HUES64 (cell line): ENCODE data around the gene RNASE13. TPM values are rescaled to one million over a fixed set of nuclear protein-coding genes. Genes with fewer than 3 reads are reported as not detected.

Experiments
- H3K27ac ChIP-seq: 2 replicates; pipeline ENCODE4 v1.7.0; 2013; ENCODE audit warnings: low read depth, low read length, inconsistent platforms
- H3K27me3 ChIP-seq: 2 replicates; pipeline ENCODE4 v1.6.1; 2013; ENCODE audit warnings: mild to moderate bottlenecking, low read length; ENCODE audit not compliant: insufficient read depth
- H3K36me3 ChIP-seq: 2 replicates; pipeline ENCODE4 v1.6.1; 2013; ENCODE audit warnings: mild to moderate bottlenecking, low read length; ENCODE audit not compliant: insufficient read depth
- H3K4me1 ChIP-seq: 2 replicates; pipeline ENCODE4 v1.6.1; 2013; ENCODE audit warnings: mild to moderate bottlenecking, low read length, moderate library complexity; ENCODE audit not compliant: insufficient read depth
- H3K4me3 ChIP-seq: 2 replicates; pipeline ENCODE4 v1.5.1; 2013; ENCODE audit warnings: mild to moderate bottlenecking, low read length, moderate library complexity
- H3K9ac ChIP-seq: 2 replicates; pipeline ENCODE4 v1.6.1; 2013; ENCODE audit warnings: mild to moderate bottlenecking, low read depth, low read length
- H3K9me3 ChIP-seq: 2 replicates; pipeline ENCODE4 v1.6.1; 2013; ENCODE audit warnings: low read depth, low read length; ENCODE audit not compliant: insufficient read depth
- WGBS: fragments of 150-250, 120-280 bp; methylation state at CpG from one replicate; pipeline ENCODE4 v1.1.7; 2013; ENCODE audit warnings: missing lambda C conversion rate; 5-methylcytosine and 5-hydroxymethylcytosine counted together
- polyA plus RNA-seq, 2 experiments: library from polyadenylated mRNA; stranded (reverse); fragments of 50-300 nt; gene quantifications; one replicate each; pipeline ENCODE4 v1.2.3, GENCODE V29; 2013

Gene RNASE13
- not detected for polyA plus RNA-seq (2013, experiment 1 of 2)
- not detected for polyA plus RNA-seq (2013, experiment 2 of 2)

DNA sequence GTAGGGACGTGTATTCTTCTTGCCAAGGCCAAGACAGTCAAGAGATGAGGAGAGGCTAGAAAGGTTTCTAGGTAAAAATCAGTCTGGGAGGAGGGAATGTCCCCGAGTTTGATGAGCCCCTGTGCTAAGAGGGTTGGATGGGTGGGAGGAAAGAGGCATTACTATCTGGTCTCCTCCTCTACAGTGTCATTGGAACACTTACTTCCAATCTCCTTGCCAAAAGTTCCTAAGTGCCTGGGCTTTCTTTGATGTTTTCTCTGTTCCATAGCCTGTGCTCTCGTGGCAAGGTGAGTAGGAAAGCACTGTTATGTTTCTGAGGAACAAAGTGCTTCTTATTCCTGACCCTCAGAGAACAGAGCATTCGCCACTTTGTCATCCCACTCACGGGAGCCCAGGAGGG, at the start of gene RNASE13:
RNASE13 (minus strand) TSS at position 101 of the 400 bp plus-strand sequence. CDS start 519 bp downstream, outside the sequence.
- 86% methylated on average over 5 of the region's 5 CpGs for WGBS
- Histone ChIP-seq H3K4me1 (peaks cover 13% of the 10 kb centered on the region), H3K36me3 (no peaks in the 10 kb centered on the region), H3K27me3 (peaks cover 6% of the 10 kb centered on the region; the same call in 1 of the 2 replicates), H3K27ac (no peak within 1 kb of the TSS), H3K4me3 (no peak within 1 kb of the TSS), H3K9me3 (no peaks in the 10 kb centered on the region), H3K9ac (no peak within 1 kb of the TSS)

- Histone ChIP-seq H3K9me3 (no peaks in the 10 kb centered on the region), H3K4me3 (no peak overlapping the region), H3K9ac (no peak overlapping the region), H3K27me3 (no peaks in the 10 kb centered on the region), H3K4me1 (peaks cover 3% of the 10 kb centered on the region; the same call in 1 of the 2 replicates), H3K27ac (no peak overlapping the region), H3K36me3 (peaks cover 88% of the 10 kb centered on the region)
- WGBS: 91% methylated on average over 2 of the region's 2 CpGs
Observed at GRCh38 chr14:21084396-21084795, 49.8 kb upstream of the RNASE13 start.

DNA sequence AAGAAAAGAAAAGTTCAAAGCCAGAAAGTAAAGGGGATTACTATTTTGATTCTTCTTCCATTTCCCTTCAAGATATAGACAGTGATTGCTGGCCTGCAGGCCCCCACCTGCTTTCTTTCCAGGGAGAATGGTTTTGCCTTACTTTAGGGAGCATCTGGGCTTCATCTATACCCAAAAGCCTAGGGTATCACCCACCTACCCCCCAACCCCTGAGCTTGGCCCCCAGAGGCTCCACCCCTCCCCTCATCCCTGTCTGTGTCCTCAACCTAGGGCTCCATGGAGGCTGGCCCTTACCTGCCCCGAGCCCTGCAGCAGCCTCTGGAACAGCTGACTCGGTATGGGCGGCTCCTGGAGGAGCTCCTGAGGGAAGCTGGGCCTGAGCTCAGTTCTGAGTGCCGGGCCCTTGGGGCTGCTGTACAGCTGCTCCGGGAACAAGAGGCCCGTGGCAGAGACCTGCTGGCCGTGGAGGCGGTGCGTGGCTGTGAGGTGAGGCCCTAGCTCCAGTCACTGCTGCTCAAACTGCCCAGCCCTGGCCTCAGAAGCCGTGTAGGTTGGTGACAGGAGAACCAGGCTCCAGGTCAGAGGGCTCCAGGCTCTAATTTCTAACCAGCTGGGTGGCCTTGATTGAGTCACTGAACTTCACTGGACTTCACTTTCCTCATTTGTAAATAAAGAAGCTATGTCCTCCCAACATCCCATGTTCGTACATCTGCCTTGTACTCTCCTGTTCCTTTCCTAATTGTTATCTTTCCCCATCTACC, 49.1 kb upstream of the RNASE13 start:
- no peaks in the 10 kb centered on the region for H3K9me3 ChIP-seq
- H3K4me1 ChIP-seq: peaks cover 3% of the 10 kb centered on the region; the same call in 1 of the 2 replicates
- WGBS: 97% methylated on average over 11 of the region's 11 CpGs
- no peak overlapping the region for H3K27ac ChIP-seq
- peaks cover 88% of the 10 kb centered on the region for H3K36me3 ChIP-seq
- no peak overlapping the region for H3K9ac ChIP-seq
- H3K27me3 ChIP-seq: no peaks in the 10 kb centered on the region
- H3K4me3 ChIP-seq: no peak overlapping the region

- Histone ChIP-seq H3K9ac (no peak overlapping the region), H3K4me1 (no peaks in the 10 kb centered on the region; the same call in 1 of the 2 replicates), H3K27ac (no peak overlapping the region), H3K27me3 (no peaks in the 10 kb centered on the region), H3K36me3 (peaks cover 95% of the 10 kb centered on the region), H3K4me3 (no peak overlapping the region), H3K9me3 (no peaks in the 10 kb centered on the region)
- 93% methylated on average over 30 of the region's 30 CpGs for WGBS
Observed at GRCh38 chr14:21081521-21082142, 47.0 kb upstream of the RNASE13 start.

DNA sequence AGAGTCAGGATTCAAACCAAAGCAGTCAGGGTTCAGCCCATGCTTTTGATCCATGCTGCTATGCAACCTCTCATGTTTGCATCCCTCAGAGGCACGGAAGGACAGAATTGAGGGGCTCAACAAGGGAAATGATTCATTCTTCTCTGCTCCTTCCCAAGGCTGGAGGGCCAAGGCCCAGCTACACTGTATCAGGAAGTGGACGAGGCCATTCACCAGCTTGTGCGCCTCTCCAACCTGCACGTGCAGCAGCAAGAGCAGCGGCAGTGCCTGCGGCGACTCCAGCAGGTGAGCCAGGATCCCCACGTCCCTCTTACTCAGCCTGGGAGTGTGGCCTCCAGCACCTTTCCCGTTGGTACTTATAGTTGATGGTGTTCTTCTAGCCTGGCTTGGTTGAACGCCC, 44.1 kb upstream of the RNASE13 start:
- H3K27ac ChIP-seq: no peak overlapping the region
- no peak overlapping the region for H3K9ac ChIP-seq
- peaks cover 94% of the 10 kb centered on the region for H3K36me3 ChIP-seq
- no peaks in the 10 kb centered on the region for H3K9me3 ChIP-seq
- WGBS: 97% methylated on average over 9 of the region's 10 CpGs
- H3K4me3 ChIP-seq: no peak overlapping the region
- H3K4me1 ChIP-seq: no peaks in the 10 kb centered on the region
- H3K27me3 ChIP-seq: no peaks in the 10 kb centered on the region

- Histone ChIP-seq H3K9me3 (no peaks in the 10 kb centered on the region), H3K4me3 (no peak overlapping the region), H3K27me3 (no peaks in the 10 kb centered on the region), H3K9ac (no peak overlapping the region), H3K36me3 (peaks cover 97% of the 10 kb centered on the region), H3K27ac (no peak overlapping the region), H3K4me1 (no peaks in the 10 kb centered on the region)
- 98% methylated on average over 5 of the region's 5 CpGs for WGBS
Observed at GRCh38 chr14:21078287-21078686, 43.7 kb upstream of the RNASE13 start.

DNA sequence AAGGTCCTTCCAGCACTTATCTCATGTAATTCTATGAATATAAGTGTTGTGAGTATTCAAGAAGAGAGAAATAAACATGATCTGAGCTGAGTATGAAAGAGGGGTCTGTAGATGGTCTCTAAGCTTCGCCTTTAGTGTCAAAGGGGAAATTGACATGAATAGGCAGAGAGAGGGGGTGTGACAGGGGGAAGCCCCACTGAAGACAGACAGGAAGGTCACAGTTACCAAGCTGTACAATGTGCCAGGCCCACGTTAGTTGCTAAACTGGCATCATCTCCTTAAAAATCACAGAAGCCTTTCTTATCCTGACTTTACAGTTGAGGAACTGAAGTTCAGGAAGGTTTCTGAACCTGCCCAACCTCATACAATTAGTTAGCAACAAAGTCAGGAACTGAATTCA, 43.1 kb upstream of the RNASE13 start:
- Histone ChIP-seq H3K9ac (no peak overlapping the region), H3K27ac (no peak overlapping the region), H3K9me3 (no peaks in the 10 kb centered on the region), H3K27me3 (no peaks in the 10 kb centered on the region), H3K4me3 (no peak overlapping the region), H3K4me1 (peaks cover 4% of the 10 kb centered on the region), H3K36me3 (peaks cover 99% of the 10 kb centered on the region)
- 95% methylated on average over 2 of the region's 2 CpGs for WGBS

DNA sequence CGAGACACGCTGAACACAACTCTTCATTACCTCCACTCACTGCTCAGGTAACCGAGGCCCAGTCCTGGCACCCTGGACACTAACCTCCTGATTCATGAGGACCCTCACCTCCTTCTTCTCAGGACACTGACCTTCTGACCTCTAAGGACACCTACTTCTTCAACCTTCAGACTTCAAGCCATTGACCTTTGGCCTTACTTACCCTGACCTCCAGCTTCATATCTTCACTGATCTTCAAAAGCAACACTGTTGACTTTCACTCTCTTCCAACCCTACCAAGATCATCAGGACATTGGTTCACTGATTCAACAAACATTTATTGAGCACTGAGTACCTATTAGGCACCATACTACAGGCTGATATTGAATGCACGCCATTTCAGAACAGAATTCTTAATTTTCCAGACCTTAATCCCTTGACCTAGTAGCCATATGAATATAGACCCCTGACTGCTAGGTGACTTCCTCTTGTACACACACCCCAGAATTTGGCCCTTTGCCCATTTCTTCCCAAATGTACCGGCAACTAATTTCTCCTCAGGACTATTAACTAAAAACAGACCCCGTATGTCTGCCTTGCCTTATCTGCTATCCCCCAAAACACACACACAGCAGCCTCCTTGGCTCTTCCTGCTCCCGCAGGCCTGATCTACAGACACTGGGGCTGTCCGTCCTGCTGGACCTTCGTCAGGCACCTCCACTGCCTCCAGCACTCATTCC, 41.3 kb upstream of the RNASE13 start:
- Histone ChIP-seq H3K9me3 (no peaks in the 10 kb centered on the region), H3K36me3 (peaks cover 85% of the 10 kb centered on the region), H3K4me3 (no peak overlapping the region), H3K9ac (no peak overlapping the region), H3K27ac (no peak overlapping the region), H3K27me3 (no peaks in the 10 kb centered on the region), H3K4me1 (peaks cover 14% of the 10 kb centered on the region)
- WGBS: 95% methylated on average over 9 of the region's 9 CpGs

GRCh38 chr14:21074398-21075272, 40.0 kb upstream of the RNASE13 start:
- no peak overlapping the region for H3K4me3 ChIP-seq
- H3K9ac ChIP-seq: no peak overlapping the region
- WGBS: 93% methylated on average over 26 of the region's 26 CpGs
- peaks cover 73% of the 10 kb centered on the region for H3K36me3 ChIP-seq
- H3K4me1 ChIP-seq: peaks cover 14% of the 10 kb centered on the region
- H3K27ac ChIP-seq: no peak overlapping the region
- H3K9me3 ChIP-seq: no peaks in the 10 kb centered on the region
- H3K27me3 ChIP-seq: no peaks in the 10 kb centered on the region

GRCh38 chr14:21073921-21074320, 39.3 kb upstream of the RNASE13 start:
- no peak overlapping the region for H3K27ac ChIP-seq
- peaks cover under 1% of the 10 kb centered on the region; the same call in 1 of the 2 replicates for H3K27me3 ChIP-seq
- peaks cover 66% of the 10 kb centered on the region for H3K36me3 ChIP-seq
- no peak overlapping the region for H3K9ac ChIP-seq
- no peak overlapping the region for H3K4me3 ChIP-seq
- H3K4me1 ChIP-seq: peaks cover 14% of the 10 kb centered on the region
- WGBS: 95% methylated on average over 9 of the region's 9 CpGs
- H3K9me3 ChIP-seq: no peaks in the 10 kb centered on the region
